CD4-positive, alpha-beta memory T cell (primary cell): Measurements from ENCODE around the gene GAK. TPM values are rescaled to one million over a fixed set of nuclear protein-coding genes. Genes with fewer than 3 reads are reported as not detected.

ENCODE experiments used
- CTCF ChIA-PET: fragments of 350-600 bp; sonication (Branson Sonifier 250); formaldehyde crosslinking; loops from one replicate; lab custom pipeline; 2021; ENCODE audit warnings: inconsistent platforms; ENCODE audit not compliant: partially characterized antibody; lab: Charles Lee
- POLR2A ChIA-PET: fragments of 350-600 bp; sonication (Branson Sonifier 250); formaldehyde crosslinking; loops from one replicate; lab custom pipeline; 2021; ENCODE audit not compliant: partially characterized antibody; lab: Charles Lee
- DNase-seq, 5 donors: peaks; one replicate each; pipeline versions ENCODE4 v3.0.0 to v3.0.0-alpha.2; 2020 to 2022; ENCODE audit warnings: mixed read lengths in 1 of 5
- H3K27ac ChIP-seq: one replicate; pipeline ENCODE4 v1.7.0; 2013; ENCODE audit warnings: low read depth, low read length
- H3K27me3 ChIP-seq: 2 replicates; pipeline ENCODE4 v1.7.0; 2013; ENCODE audit warnings: mild to moderate bottlenecking, low read length, moderate library complexity; ENCODE audit not compliant: insufficient read depth
- H3K36me3 ChIP-seq: 2 replicates; pipeline ENCODE4 v1.7.0; 2013; ENCODE audit warnings: mild to moderate bottlenecking, low read length, moderate library complexity; ENCODE audit not compliant: insufficient read depth
- H3K4me1 ChIP-seq: 2 replicates; pipeline ENCODE4 v1.7.0; 2013; ENCODE audit warnings: mild to moderate bottlenecking, low read length, moderate library complexity; ENCODE audit not compliant: insufficient read depth
- H3K4me3 ChIP-seq, 2 donors: one replicate each; pipeline ENCODE4 v1.7.0; 2013; ENCODE audit warnings: low read length in 2 of 2, mild to moderate bottlenecking in 1 of 2
- H3K9me3 ChIP-seq, 2 donors: one replicate each; pipeline ENCODE4 v1.7.0; 2013; ENCODE audit warnings: low read length in 2 of 2, control low read depth in 1 of 2; ENCODE audit not compliant: control insufficient read depth in 1 of 2
- H3K27ac Mint-ChIP-seq, 7 donors: one replicate each; pipeline ENCODE4 v1.8.0; 2020 to 2021; ENCODE audit warnings: mixed read lengths in 7 of 7, mild to moderate bottlenecking in 6 of 7, inconsistent platforms in 3 of 7, moderate library complexity in 3 of 7
- H3K27me3 Mint-ChIP-seq, 2 donors: one replicate each; pipeline ENCODE4 v1.8.0; 2020 to 2021; ENCODE audit warnings: mixed read lengths in 2 of 2
- H3K36me3 Mint-ChIP-seq, 2 donors: one replicate each; pipeline ENCODE4 v1.8.0; 2020 to 2021; ENCODE audit warnings: mixed read lengths in 2 of 2, inconsistent platforms in 1 of 2, mild to moderate bottlenecking in 1 of 2
- H3K4me1 Mint-ChIP-seq, 4 donors: one replicate each; pipeline ENCODE4 v1.8.0; 2020 to 2021; ENCODE audit warnings: mixed read lengths in 4 of 4, mild to moderate bottlenecking in 1 of 4
- H3K4me3 Mint-ChIP-seq, 8 donors: one replicate each; pipeline ENCODE4 v1.8.0; 2020 to 2021; ENCODE audit warnings: mixed read lengths in 8 of 8, mild to moderate bottlenecking in 7 of 8, moderate library complexity in 6 of 8, inconsistent platforms in 3 of 8
- H3K9me3 Mint-ChIP-seq, 8 donors: one replicate each; pipeline ENCODE4 v1.8.0; 2020 to 2021; ENCODE audit warnings: mixed read lengths in 8 of 8, mild to moderate bottlenecking in 5 of 8, inconsistent platforms in 3 of 8, moderate library complexity in 1 of 8
- intact Hi-C: fragments of 100-400 bp; cut with micrococcal nuclease; formaldehyde crosslinking; loops from one replicate; pipeline ENCODE4 v1.15.1; 2023
- polyA plus RNA-seq, 2 donors: library from polyadenylated mRNA; unstranded; fragments of 300-500 nt; fragmentation: Illumina TruSeq; gene quantifications; one replicate each; pipeline ENCODE4 v1.2.3, GENCODE V29; 2021
- total RNA-seq, 2 experiments: library from RNA; stranded (reverse); gene quantifications; one replicate each; pipeline ENCODE4 v1.2.3, GENCODE V29; 2021

GAK gene
- total and polyA plus RNA-seq, 4 experiments from 2014 or later = 32.5 to 188 (median 130) TPM

DNA sequence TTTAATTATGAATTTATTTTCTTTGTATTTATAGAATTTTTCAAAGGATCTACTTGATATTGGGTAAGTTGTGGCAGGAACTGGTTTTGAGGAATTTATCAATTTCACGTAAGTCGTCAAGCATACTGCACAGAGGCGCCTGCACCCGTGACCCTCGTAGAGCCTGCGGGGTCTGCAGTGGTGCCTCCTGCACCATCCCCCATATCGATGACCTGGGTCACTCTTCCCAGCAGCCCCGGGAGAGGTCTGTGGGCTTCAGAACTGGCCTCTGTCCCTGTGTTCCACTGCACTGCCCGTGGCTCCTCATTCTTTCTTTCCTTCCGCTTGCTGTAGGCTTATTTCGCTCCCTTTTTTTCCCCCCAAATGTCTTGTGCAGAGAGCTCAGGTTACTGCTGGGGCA, 74.7 kb downstream of the GAK start:
- peak in 1 of 5 donors; percentile 5 for DNase-seq
- Histone ChIP-seq H3K27ac (no peak overlapping the region), H3K36me3 (peaks cover 34% of the 10 kb centered on the region), H3K9me3 (no peaks in the 10 kb centered on the region), H3K4me3 (no peak overlapping the region), H3K4me1 (no peaks in the 10 kb centered on the region), H3K27me3 (no peaks in the 10 kb centered on the region)
- peaks cover 0 to 12% (median 7%) of the 10 kb centered on the region in 8 donors for H3K9me3 Mint-ChIP-seq
- ChIA-PET CTCF (no interaction called here), POLR2A (no interaction called here)
- intact Hi-C loops = no loop called here
- H3K4me1 Mint-ChIP-seq = peaks cover 6 to 13% (median 8%) of the 10 kb centered on the region in 4 donors
- no peaks in the 10 kb centered on the region for H3K27me3 Mint-ChIP-seq
- H3K27ac Mint-ChIP-seq = no peak overlapping the region
- peaks cover 50 to 60% of the 10 kb centered on the region in 2 donors for H3K36me3 Mint-ChIP-seq
- H3K4me3 Mint-ChIP-seq = no peak overlapping the region

DNA sequence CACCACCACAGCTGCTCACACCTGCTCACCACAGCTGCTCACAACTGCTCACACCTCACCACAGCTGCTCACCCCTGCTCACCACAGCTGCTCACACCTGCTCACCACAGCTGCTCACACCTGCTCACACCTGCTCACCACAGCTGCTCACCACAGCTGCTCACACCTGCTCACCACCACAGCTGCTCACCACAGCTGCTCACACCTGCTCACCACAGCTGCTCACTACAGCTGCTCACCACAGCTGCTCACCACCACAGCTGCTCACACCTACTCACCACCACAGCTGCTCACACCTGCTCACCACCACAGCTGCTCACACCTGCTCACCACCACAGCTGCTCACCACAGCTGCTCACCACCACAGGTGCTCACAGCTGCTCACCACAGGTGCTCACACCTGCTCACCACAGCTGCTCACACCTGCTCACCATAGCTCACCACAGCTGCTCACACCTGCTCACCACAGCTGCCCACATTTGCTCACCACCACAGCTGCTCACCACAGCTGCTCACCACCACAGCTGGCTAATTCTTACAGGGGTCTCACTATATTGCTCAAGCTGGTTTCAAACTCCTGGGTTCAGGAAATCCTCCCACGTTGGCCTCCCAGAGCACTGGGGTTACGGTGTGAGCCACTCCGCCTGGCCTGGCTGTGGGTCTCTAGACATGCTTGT, 75.8 kb downstream of the GAK start:
- Histone ChIP-seq H3K9me3 (no peaks in the 10 kb centered on the region), H3K4me3 (no peak overlapping the region), H3K36me3 (peaks cover 31% of the 10 kb centered on the region), H3K27me3 (no peaks in the 10 kb centered on the region), H3K4me1 (no peaks in the 10 kb centered on the region), H3K27ac (peak overlapping the region; percentile 26)
- no peaks in the 10 kb centered on the region for H3K27me3 Mint-ChIP-seq
- intact Hi-C loops = no loop called here
- H3K36me3 Mint-ChIP-seq = peaks cover 43 to 54% of the 10 kb centered on the region in 2 donors
- H3K4me3 Mint-ChIP-seq = peak overlapping the region in 1 of 8 donors; percentile 17
- DNase-seq = peak in 1 of 5 donors; percentile 30
- POLR2A ChIA-PET = no interaction called here
- H3K4me1 Mint-ChIP-seq = peaks cover 6 to 13% (median 8%) of the 10 kb centered on the region in 4 donors
- CTCF ChIA-PET = no interaction called here
- peaks cover 0 to 12% (median 7%) of the 10 kb centered on the region in 8 donors for H3K9me3 Mint-ChIP-seq
- peak overlapping the region; percentile 64 to 93 (median 81) for H3K27ac Mint-ChIP-seq

DNA sequence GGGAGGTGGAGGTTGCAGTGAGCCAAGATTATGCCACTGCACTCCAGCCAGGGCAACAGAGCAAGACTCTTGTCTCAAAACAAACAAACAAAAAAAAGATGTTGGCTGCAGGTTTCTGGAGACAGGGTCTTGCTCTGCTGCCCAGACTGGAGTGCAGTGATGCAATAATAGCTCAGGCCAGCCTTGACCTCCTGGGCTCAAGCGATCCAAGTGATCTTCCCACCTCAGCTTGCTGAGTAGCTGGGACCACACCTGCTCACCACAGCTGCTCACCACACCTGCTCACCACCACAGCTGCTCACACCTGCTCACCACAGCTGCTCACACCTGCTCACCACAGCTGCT, 76.3 kb downstream of the GAK start:
- POLR2A ChIA-PET = no interaction called here
- Mint-ChIP-seq H3K4me1 (peaks cover 6 to 13% (median 8%) of the 10 kb centered on the region in 4 donors), H3K9me3 (peaks cover 0 to 12% (median 7%) of the 10 kb centered on the region in 8 donors), H3K27me3 (no peaks in the 10 kb centered on the region), H3K27ac (peak overlapping the region in 6 of 7 donors; percentile 64 to 93 (median 84)), H3K4me3 (no peak overlapping the region), H3K36me3 (peaks cover 45 to 54% of the 10 kb centered on the region in 2 donors)
- Histone ChIP-seq H3K4me3 (no peak overlapping the region), H3K36me3 (peaks cover 29% of the 10 kb centered on the region), H3K27me3 (no peaks in the 10 kb centered on the region), H3K27ac (peak overlapping the region; percentile 26), H3K4me1 (no peaks in the 10 kb centered on the region), H3K9me3 (no peaks in the 10 kb centered on the region)
- DNase-seq = peak in 3 of 5 donors; percentile 6 to 37 (median 11)
- intact Hi-C loops = no loop called here
- CTCF ChIA-PET = no interaction called here

DNA sequence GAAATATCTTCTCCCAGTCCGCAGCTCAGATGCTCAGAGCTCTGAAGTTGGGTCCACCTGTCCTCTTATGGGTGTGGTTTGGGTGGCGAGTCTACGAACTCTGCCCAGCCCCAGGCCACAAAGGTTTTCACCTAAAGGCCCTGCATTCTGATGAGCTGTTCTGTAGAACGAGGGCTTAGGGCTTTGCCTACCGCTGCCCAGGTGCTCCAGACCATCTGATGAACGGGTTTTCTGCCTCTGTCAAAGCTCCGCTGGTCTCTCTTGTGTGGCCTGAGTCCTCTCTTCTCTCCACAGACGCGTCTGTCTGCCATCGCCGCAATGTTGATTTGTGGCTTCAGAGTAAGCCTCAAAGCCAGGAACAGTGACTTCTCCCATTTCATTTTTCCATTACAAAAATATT, 77.8 kb downstream of the GAK start:
- ChIA-PET CTCF (no interaction called here), POLR2A (no interaction called here)
- no peak overlapping the region for H3K4me3 ChIP-seq
- H3K9me3 Mint-ChIP-seq = peaks cover 0 to 12% (median 7%) of the 10 kb centered on the region in 8 donors
- peaks cover 25% of the 10 kb centered on the region for H3K36me3 ChIP-seq
- no peak for DNase-seq
- H3K4me1 Mint-ChIP-seq = peaks cover 6 to 13% (median 8%) of the 10 kb centered on the region in 4 donors
- H3K27me3 ChIP-seq = no peaks in the 10 kb centered on the region
- H3K36me3 Mint-ChIP-seq = peaks cover 38 to 45% of the 10 kb centered on the region in 2 donors
- H3K27ac Mint-ChIP-seq = no peak overlapping the region
- no peaks in the 10 kb centered on the region for H3K9me3 ChIP-seq
- no peak overlapping the region for H3K27ac ChIP-seq
- intact Hi-C loops = no loop called here
- H3K27me3 Mint-ChIP-seq = no peaks in the 10 kb centered on the region
- no peaks in the 10 kb centered on the region for H3K4me1 ChIP-seq
- H3K4me3 Mint-ChIP-seq = peak overlapping the region in 1 of 8 donors; percentile 45

DNA sequence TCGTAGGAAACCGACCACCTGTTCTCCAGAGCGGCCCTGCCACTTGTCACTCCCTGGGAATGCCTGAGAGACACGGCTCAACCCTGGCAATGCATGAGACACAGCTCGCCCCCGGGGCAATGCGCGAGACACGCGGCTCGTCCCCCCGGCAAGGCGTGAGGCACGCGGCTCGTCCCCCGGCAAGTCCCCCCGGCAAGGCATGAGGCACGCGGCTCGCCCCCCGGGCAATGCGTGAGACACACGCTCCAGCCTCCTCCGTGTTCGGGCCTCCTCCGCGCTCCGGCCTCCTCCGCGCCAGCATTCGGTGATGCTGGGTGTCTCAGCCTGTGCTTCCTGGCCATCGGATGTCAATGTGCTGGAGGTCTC, 78.7 kb downstream of the GAK start:
- Histone ChIP-seq H3K4me3 (no peak overlapping the region), H3K36me3 (peaks cover 16% of the 10 kb centered on the region), H3K27me3 (no peaks in the 10 kb centered on the region), H3K4me1 (no peaks in the 10 kb centered on the region), H3K9me3 (no peaks in the 10 kb centered on the region), H3K27ac (no peak overlapping the region)
- H3K27me3 Mint-ChIP-seq = no peaks in the 10 kb centered on the region
- no peak overlapping the region for H3K4me3 Mint-ChIP-seq
- H3K36me3 Mint-ChIP-seq = peaks cover 34 to 44% of the 10 kb centered on the region in 2 donors
- intact Hi-C loops = no loop called here
- H3K27ac Mint-ChIP-seq = no peak overlapping the region
- ChIA-PET POLR2A (no interaction called here), CTCF (no interaction called here)
- no peak for DNase-seq
- H3K4me1 Mint-ChIP-seq = peaks cover 6 to 13% (median 8%) of the 10 kb centered on the region in 4 donors
- H3K9me3 Mint-ChIP-seq = peaks cover 0 to 12% (median 7%) of the 10 kb centered on the region in 8 donors

DNA sequence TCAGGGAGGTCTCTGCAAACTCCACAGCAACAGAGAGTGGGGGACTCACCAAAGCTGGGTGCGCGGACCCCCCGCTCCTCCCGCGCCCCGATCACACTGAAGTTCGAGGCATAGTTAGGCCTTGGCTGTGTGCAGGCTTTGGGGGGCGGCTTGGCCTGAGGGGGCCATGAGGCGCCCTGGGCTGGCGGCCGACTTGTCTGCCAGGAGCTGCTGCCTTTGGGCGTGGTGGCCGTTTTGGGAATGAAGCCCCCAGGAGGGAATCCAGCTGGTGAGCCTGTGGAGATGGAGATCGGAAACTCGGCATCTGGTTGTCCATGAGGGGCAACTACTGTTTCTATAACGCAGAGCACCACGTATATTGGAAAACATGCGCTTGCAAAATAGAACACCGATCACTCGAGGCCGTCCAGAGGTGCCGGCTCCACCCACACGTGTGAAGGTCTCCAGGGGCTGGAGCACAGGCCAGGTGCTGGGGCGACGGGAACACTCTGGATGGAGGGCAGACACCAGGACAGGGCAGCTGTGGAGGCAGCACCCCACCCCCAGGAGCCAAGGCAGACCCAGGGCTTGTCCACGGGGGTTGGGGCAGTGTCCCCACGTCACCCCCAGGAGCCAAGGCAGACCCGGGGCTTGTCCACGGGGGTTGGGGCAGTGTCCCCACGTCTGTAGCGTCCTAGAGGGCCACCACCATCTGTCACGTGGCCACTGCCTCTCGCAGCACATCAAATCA, 80.2 kb downstream of the GAK start:
- peaks cover 6% of the 10 kb centered on the region for H3K36me3 ChIP-seq
- no peaks in the 10 kb centered on the region for H3K4me1 ChIP-seq
- ChIA-PET POLR2A (no interaction called here), CTCF (no interaction called here)
- H3K4me3 ChIP-seq = no peak overlapping the region
- no peak overlapping the region for H3K27ac Mint-ChIP-seq
- H3K9me3 Mint-ChIP-seq = peaks cover 0 to 10% (median 6%) of the 10 kb centered on the region in 8 donors
- H3K4me1 Mint-ChIP-seq = peaks cover 2 to 10% (median 7%) of the 10 kb centered on the region in 4 donors
- no peaks in the 10 kb centered on the region for H3K27me3 Mint-ChIP-seq
- intact Hi-C loops = no loop called here
- H3K27ac ChIP-seq = no peak overlapping the region
- DNase-seq = peak in 1 of 5 donors; percentile 12
- peaks cover 26 to 29% of the 10 kb centered on the region in 2 donors for H3K36me3 Mint-ChIP-seq
- H3K27me3 ChIP-seq = no peaks in the 10 kb centered on the region
- H3K9me3 ChIP-seq = no peaks in the 10 kb centered on the region
- H3K4me3 Mint-ChIP-seq = no peak overlapping the region

DNA sequence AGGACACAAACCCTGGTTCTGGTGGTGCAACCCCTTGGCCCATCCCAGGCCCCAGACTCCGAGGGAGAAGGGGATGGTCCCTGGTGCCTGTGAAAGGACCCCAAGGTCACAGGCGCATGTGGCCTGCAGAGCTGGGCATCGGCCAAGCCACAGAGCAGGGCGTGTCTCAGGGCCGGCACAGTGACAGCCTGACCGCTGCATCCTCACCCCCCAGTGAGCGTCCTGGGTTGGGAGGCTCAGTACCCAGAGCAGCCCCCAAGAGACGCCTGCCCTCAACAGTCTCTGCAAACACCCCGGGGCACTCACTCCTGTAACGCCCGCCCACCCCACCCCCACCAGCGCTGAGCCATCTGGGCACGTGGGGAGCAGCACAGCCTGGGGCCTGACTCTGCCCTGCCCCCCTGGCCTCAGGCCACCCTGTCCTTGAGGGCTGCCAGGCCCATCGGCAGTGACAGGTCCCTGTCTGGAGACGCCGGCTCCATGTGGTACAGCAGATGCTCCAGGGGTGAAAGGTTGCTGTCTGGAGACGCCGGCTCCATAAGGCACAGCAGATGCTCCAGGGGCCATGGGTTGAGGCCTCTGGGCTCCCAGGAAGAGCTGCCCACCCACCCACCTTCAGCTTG, 81.7 kb downstream of the GAK start:
- POLR2A ChIA-PET = no interaction called here
- Histone ChIP-seq H3K4me1 (no peaks in the 10 kb centered on the region), H3K36me3 (peaks cover 6% of the 10 kb centered on the region), H3K27me3 (no peaks in the 10 kb centered on the region), H3K9me3 (no peaks in the 10 kb centered on the region), H3K27ac (no peak overlapping the region), H3K4me3 (no peak overlapping the region)
- DNase-seq = peak in 1 of 5 donors; percentile 1
- no peak overlapping the region for H3K4me3 Mint-ChIP-seq
- no peaks in the 10 kb centered on the region for H3K27me3 Mint-ChIP-seq
- CTCF ChIA-PET = no interaction called here
- H3K27ac Mint-ChIP-seq = peak overlapping the region in 1 of 7 donors; percentile 15
- peaks cover 0 to 1% (median 0%) of the 10 kb centered on the region in 8 donors for H3K9me3 Mint-ChIP-seq
- H3K36me3 Mint-ChIP-seq = peaks cover 20 to 21% of the 10 kb centered on the region in 2 donors
- intact Hi-C loops = no loop called here
- H3K4me1 Mint-ChIP-seq = no peaks in the 10 kb centered on the region
